Panc1 (cell line): ENCODE results near the gene ZBTB25. TPM values are rescaled to one million over a fixed set of nuclear protein-coding genes. Genes with fewer than 3 reads are reported as not detected.

ENCODE experiments used
- ATAC-seq: fragments of 200-7000 bp; cut with Tn5 transposase; 2 replicates; pipeline ENCODE4 v1.9.1; 2020; ENCODE audit warnings: mild to moderate bottlenecking, moderate library complexity
- BruUV-seq: library from RNA; stranded (reverse); fragments of 400-500 nt; replicated peaks from 2 replicates; lab custom pipeline; 2021; lab: Mats Ljungman, UMichigan
- CTCF ChIA-PET: fragments of 300-600 bp; sonication (Branson Sonifier 250); formaldehyde crosslinking; loops from one replicate; lab custom pipeline; 2022; ENCODE audit warnings: antibody characterized with exemption; lab: Charles Lee
- POLR2A ChIA-PET: fragments of 300-600 bp; sonication (Branson Sonifier 250); formaldehyde crosslinking; loops from one replicate; lab custom pipeline; 2022; ENCODE audit warnings: antibody characterized with exemption; lab: Charles Lee
- DNase-seq: peaks from one replicate; pipeline ENCODE4 v3.0.0-alpha.2; 2010; ENCODE audit warnings: low read depth, low spot score
- H3K27ac ChIP-seq: 2 replicates; pipeline ENCODE4 v1.5.1; 2011; ENCODE audit warnings: mild to moderate bottlenecking, low read length, inconsistent platforms
- H3K27me3 ChIP-seq: fragments of 200-500 bp; sonication (Bioruptor generic); 2 replicates; pipeline ENCODE4 v1.6.0; 2014; ENCODE audit warnings: low read length, inconsistent platforms; ENCODE audit not compliant: control insufficient read depth, insufficient read depth
- H3K36me3 ChIP-seq: fragments of 200-500 bp; sonication (Bioruptor generic); 2 replicates; pipeline ENCODE4 v1.5.1; 2014; ENCODE audit warnings: inconsistent platforms, mild to moderate bottlenecking, low read length, moderate library complexity; ENCODE audit not compliant: control insufficient read depth, insufficient read depth
- H3K4me1 ChIP-seq: 2 replicates; pipeline ENCODE4 v1.5.1; 2011; ENCODE audit warnings: inconsistent platforms, mild to moderate bottlenecking, low read length, moderate library complexity; ENCODE audit not compliant: control insufficient read depth, insufficient read depth
- H3K4me3 ChIP-seq, 2 experiments: 2 replicates each; pipeline ENCODE4 v1.5.1; 2011 to 2012; ENCODE audit warnings: low read depth in 2 of 2, low read length in 2 of 2, mild to moderate bottlenecking in 2 of 2, inconsistent platforms in 1 of 2, moderate library complexity in 1 of 2
- H3K9me3 ChIP-seq: fragments of 200-500 bp; sonication (Bioruptor generic); 2 replicates; pipeline ENCODE4 v1.5.1; 2014; ENCODE audit warnings: low read depth, mild to moderate bottlenecking, inconsistent platforms, low read length, moderate library complexity; ENCODE audit not compliant: control insufficient read depth, insufficient read depth
- POLR2AphosphoS5 ChIP-seq: IDR thresholded peaks from 2 replicates; pipeline ENCODE4 v1.6.1; 2012; ENCODE audit warnings: mild to moderate bottlenecking, low read depth, low read length, moderate library complexity
- SIN3A ChIP-seq: IDR thresholded peaks from 2 replicates; pipeline ENCODE4 v1.6.1; 2012; ENCODE audit warnings: low read depth, mild to moderate bottlenecking, low read length, moderate library complexity, borderline replicate concordance; ENCODE audit not compliant: insufficient read depth
- TCF7L2 ChIP-seq: IDR thresholded peaks from 2 replicates; pipeline ENCODE4 v1.6.1; 2011; ENCODE audit warnings: mild to moderate bottlenecking, low read depth, low read length, inconsistent platforms
- in situ Hi-C: cut with HindIII; loops from 2 replicates; pipeline ENCODE4 v1.10.0; 2016; ENCODE audit warnings: low sequenced_read_pairs, low pct_unique_long_range_greater_than_20kb
- intact Hi-C: fragments of 100-400 bp; cut with micrococcal nuclease; formaldehyde crosslinking; loops from one replicate; pipeline ENCODE4 v1.10.0; 2022; ENCODE audit not compliant: unreplicated experiment
- total RNA-seq: library from RNA; stranded (reverse); gene quantifications from one replicate; pipeline ENCODE4 v1.2.1, GENCODE V29; 2021; ENCODE audit not compliant: unreplicated experiment
- TF ChIP-seq, protein P1 (sequence below): fragments of 450-650 bp; IDR thresholded peaks from 2 replicates; pipeline ENCODE4 v1.5.1; 2017; ENCODE audit warnings: mild to moderate bottlenecking
- TF ChIP-seq, protein P2 (sequence below), 2 experiments: IDR thresholded peaks; 2 replicates each; pipeline ENCODE4 v1.6.1; 2011 to 2012; ENCODE audit warnings: low read depth in 2 of 2, control low read depth in 1 of 2, low read length in 1 of 2, mild to moderate bottlenecking in 1 of 2, moderate library complexity in 1 of 2; ENCODE audit not compliant: insufficient read depth in 1 of 2

The ZBTB25 gene
- total RNA-seq, 1 experiment from 2014 or later = 9.0 TPM

DNA sequence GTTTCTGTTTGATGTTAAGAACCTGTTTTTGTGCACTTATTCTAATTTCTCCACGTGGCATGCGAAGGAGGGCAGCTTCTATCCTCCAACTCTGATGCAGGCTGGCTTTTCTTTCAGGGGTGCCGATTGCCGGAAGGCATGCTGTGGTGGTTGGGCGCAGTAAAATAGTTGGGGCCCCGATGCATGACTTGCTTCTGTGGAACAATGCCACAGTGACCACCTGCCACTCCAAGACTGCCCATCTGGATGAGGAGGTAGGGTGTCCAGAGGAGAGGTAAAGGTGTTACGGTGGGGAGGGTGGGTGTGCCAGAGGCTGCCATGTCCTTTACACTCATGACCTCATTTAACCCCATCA lies 85.9 kb downstream of the ZBTB25 start:
- POLR2A ChIA-PET = no interaction called here
- BruUV-seq = no TSS peak

GRCh38 chr14:64417055-64417770 lies 86.4 kb downstream of the ZBTB25 start:
- no peaks in the 10 kb centered on the region for H3K9me3 ChIP-seq
- intact Hi-C loops = no loop called here
- peaks cover 9% of the 10 kb centered on the region; the same call in 1 of the 2 replicates for H3K36me3 ChIP-seq
- DNase-seq (no peak), ATAC-seq (no peak)
- CTCF ChIA-PET = no interaction called here
- no peaks in the 10 kb centered on the region for H3K27me3 ChIP-seq
- POLR2A ChIA-PET = no interaction called here
- no peak overlapping the region for H3K4me3 ChIP-seq
- in situ Hi-C loops = no loop called here
- TF ChIP-seq POLR2AphosphoS5 = no peak
- no peak for TF ChIP-seq TCF7L2
- TF ChIP-seq, protein P1, sequence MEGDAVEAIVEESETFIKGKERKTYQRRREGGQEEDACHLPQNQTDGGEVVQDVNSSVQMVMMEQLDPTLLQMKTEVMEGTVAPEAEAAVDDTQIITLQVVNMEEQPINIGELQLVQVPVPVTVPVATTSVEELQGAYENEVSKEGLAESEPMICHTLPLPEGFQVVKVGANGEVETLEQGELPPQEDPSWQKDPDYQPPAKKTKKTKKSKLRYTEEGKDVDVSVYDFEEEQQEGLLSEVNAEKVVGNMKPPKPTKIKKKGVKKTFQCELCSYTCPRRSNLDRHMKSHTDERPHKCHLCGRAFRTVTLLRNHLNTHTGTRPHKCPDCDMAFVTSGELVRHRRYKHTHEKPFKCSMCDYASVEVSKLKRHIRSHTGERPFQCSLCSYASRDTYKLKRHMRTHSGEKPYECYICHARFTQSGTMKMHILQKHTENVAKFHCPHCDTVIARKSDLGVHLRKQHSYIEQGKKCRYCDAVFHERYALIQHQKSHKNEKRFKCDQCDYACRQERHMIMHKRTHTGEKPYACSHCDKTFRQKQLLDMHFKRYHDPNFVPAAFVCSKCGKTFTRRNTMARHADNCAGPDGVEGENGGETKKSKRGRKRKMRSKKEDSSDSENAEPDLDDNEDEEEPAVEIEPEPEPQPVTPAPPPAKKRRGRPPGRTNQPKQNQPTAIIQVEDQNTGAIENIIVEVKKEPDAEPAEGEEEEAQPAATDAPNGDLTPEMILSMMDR = no peak
- TF ChIP-seq SIN3A = no peak
- TF ChIP-seq, protein P2, sequence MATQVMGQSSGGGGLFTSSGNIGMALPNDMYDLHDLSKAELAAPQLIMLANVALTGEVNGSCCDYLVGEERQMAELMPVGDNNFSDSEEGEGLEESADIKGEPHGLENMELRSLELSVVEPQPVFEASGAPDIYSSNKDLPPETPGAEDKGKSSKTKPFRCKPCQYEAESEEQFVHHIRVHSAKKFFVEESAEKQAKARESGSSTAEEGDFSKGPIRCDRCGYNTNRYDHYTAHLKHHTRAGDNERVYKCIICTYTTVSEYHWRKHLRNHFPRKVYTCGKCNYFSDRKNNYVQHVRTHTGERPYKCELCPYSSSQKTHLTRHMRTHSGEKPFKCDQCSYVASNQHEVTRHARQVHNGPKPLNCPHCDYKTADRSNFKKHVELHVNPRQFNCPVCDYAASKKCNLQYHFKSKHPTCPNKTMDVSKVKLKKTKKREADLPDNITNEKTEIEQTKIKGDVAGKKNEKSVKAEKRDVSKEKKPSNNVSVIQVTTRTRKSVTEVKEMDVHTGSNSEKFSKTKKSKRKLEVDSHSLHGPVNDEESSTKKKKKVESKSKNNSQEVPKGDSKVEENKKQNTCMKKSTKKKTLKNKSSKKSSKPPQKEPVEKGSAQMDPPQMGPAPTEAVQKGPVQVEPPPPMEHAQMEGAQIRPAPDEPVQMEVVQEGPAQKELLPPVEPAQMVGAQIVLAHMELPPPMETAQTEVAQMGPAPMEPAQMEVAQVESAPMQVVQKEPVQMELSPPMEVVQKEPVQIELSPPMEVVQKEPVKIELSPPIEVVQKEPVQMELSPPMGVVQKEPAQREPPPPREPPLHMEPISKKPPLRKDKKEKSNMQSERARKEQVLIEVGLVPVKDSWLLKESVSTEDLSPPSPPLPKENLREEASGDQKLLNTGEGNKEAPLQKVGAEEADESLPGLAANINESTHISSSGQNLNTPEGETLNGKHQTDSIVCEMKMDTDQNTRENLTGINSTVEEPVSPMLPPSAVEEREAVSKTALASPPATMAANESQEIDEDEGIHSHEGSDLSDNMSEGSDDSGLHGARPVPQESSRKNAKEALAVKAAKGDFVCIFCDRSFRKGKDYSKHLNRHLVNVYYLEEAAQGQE (IDR thresholded peaks at IDR 0.05; ENCODE audit: insufficient read depth in 1 of 2, low read depth in 2 of 2, low read length in 1 of 2) = no peak
- no TSS peak for BruUV-seq
- H3K4me1 ChIP-seq = no peaks in the 10 kb centered on the region
- H3K27ac ChIP-seq = no peak overlapping the region

More for the DNA sequence above, 85.9 kb downstream of the ZBTB25 start:
- Histone ChIP-seq H3K27ac (no peak overlapping the region), H3K4me1 (no peaks in the 10 kb centered on the region), H3K36me3 (peaks cover 8% of the 10 kb centered on the region; the same call in 1 of the 2 replicates), H3K4me3 (no peak overlapping the region), H3K9me3 (no peaks in the 10 kb centered on the region), H3K27me3 (no peaks in the 10 kb centered on the region)
- no peak for TF ChIP-seq POLR2AphosphoS5
- no peak for DNase-seq
- CTCF ChIA-PET = no interaction called here
- in situ Hi-C loops = no loop called here
- no peak for ATAC-seq
- intact Hi-C loops = no loop called here

- Histone ChIP-seq H3K4me3 (no peak overlapping the region), H3K9me3 (no peaks in the 10 kb centered on the region), H3K36me3 (peaks cover 7% of the 10 kb centered on the region; the same call in 1 of the 2 replicates), H3K27ac (no peak overlapping the region), H3K27me3 (no peaks in the 10 kb centered on the region), H3K4me1 (no peaks in the 10 kb centered on the region)
- intact Hi-C loops = no loop called here
- DNase-seq (no peak), ATAC-seq (no peak)
- BruUV-seq = no TSS peak
- CTCF ChIA-PET = no interaction called here
- TF ChIP-seq POLR2AphosphoS5 = no peak
- TF ChIP-seq, protein P1 = no peak
- TF ChIP-seq, protein P2 (IDR thresholded peaks at IDR 0.05; ENCODE audit: insufficient read depth in 1 of 2, low read depth in 2 of 2, low read length in 1 of 2) = no peak
- TF ChIP-seq TCF7L2 = no peak
- TF ChIP-seq SIN3A = no peak
- in situ Hi-C loops = no loop called here
- POLR2A ChIA-PET = no interaction called here
Measured at GRCh38 chr14:64416348-64416932, 87.2 kb downstream of the ZBTB25 start.
